ENCODE data around the gene MEGF11.

GRCh38 chr15:66053991-66054390, 199.6 kb downstream of the MEGF11 start:
- TF ChIP-seq CTCF (IDR thresholded peaks at IDR 0.05) (no peak), POLR2A (IDR thresholded peaks at IDR 0.05) (no peak)

Measured in right lobe of liver (tissue), 4 donors.